Renal cortical epithelial cell (primary cell): ENCODE measurements around the gene HIF1A. TPM values are rescaled to one million over a fixed set of nuclear protein-coding genes. Genes with fewer than 3 reads are reported as not detected.

Experiments
- total RNA-seq: library from RNA; depleted of rRNA; stranded (reverse); fragments of >200 nt; gene quantifications from 2 replicates; pipeline ENCODE4 v1.2.3, GENCODE V29; 2014

HIF1A gene
- total RNA-seq, 1 donor from 2014 or later = 1,090 TPM

Other genes starting within 250 kb of the HIF1A start
- gene SNAPC1, start 66.9 kb downstream of the HIF1A start, total RNA-seq = 38.6 and 50.4 TPM in 2 replicates
- 9.9 and 26.0 TPM in 2 replicates for gene SYT16, start 117.2 kb downstream of the HIF1A start, total RNA-seq